HG03159 (cell line): ENCODE measurements around the gene ARID3A.
"Not testable (repeated sequence)": the region's sequence is repeated elsewhere in the genome, so short reads cannot be mapped to it uniquely, and the experiment has no call there.

Source experiments
- ATAC-seq: cut with Tn5 transposase; IDR thresholded peaks from one replicate; pipeline ENCODE4 v1.9.1; 2021; ENCODE audit warnings: mild to moderate bottlenecking, moderate library complexity; ENCODE audit not compliant: unreplicated experiment

The ARID3A gene

DNA sequence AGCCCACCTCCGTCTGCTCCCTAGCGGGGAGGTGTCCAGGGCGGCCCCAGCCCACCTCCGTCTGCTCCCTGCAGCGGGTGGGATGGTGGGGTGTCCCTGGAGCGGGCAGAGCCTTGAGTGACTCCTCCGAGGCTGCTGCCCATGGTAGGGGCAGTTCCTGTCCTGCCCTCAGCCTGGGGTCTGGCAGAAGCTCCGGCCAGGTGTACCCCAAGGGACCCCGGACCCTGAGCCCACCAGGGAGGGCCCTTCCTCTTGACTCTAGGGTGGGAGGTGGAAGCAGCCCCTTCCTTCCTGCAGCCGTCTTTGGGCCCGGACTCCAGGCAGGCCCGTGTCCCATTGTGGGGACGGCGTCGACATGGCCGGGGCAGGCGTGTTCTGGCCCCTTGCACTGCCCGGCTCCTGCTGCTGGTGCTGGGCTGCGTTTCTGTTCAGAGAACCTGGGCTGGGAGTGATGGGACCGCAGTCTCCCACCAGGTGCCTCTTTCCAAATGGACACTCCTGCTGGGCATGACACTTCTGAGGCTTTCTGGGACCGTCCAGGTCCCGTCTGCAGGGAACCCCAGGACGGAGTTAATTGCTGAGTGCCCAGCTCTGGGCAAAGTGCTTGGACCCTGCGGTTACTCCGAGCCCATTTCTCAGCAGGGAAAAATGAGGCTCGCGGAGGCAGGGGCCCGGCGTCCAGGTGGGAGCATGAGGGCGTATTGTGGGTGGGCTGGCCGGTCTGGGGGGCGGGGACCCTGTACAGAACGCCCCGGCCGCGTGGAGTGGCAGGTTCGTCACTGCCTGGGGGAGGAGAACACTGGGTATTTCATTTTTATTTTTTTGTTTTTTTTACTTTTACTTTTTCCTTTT lies 19.8 kb downstream of the ARID3A start:
- ATAC-seq: no peak

DNA sequence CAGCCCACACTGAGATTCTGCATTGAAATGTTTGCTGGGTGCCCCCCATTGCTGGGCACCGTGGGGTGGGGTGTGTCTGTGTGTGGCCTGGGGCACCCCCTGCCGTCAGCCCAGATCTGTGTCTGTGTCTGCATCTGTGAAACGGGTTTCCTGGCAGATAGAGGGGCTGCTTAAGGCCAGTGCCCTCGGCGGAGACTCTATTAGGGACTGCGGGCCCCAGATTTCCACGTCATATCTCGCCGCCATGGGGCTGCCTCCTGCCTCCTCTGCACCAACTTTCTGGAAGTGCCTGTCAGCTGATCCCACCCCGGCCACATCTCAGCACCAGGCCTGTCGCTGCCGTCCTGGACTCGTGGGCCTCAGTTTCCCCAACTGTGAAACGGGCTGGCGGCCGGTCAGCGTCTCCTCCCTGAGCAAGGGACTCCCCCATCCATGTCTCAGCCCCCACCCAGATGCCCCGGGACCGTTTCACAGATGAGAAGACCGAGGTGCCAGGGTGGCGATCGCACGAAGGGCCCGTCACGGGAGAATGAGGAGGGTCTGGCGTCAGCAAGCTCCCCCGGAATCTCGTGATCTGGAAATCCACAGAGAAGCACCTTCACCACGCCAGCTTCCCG lies 21.4 kb downstream of the ARID3A start:
- ATAC-seq: peak; percentile 18

DNA sequence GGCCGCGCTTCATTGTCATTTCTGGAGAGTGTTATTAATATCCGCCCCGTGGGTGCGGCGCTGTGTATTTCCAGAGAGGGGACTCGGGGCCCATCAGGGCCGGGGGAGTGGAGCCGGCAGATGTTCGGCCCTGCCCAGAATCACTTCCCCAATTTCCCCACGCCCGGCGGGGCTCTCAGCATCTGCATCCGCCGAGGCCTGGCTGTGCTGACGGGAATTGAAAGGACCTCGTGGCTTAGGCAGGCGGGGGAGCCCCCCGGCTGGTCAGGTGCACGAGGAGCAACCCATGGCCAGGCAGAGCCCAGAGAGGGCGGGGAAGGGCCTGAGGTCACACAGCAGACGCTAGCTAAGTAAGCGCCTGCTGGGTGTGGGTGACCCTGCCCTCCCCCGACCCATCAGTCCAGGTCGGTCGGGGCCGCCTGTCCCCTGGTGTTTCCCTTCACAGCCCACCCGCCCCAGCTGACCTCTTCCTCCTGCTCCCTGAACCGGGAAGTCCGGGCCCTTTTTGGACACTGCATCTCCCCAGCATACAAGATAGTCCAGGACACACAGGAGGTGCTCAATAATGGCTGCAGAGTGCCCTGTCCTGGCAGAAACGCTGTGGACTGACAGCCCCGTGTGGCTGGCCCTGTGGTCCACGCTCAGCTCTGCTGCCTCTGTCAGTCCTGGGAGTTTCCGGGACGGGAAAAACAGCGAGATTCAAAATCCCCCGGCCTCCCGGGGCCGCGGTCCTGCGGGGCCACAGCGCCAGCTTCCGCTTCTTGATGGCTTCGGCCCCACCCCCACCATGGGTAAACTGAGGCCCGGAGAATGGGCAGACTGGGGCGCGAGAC lies 22.1 kb downstream of the ARID3A start:
- ATAC-seq: peak; percentile 73

DNA sequence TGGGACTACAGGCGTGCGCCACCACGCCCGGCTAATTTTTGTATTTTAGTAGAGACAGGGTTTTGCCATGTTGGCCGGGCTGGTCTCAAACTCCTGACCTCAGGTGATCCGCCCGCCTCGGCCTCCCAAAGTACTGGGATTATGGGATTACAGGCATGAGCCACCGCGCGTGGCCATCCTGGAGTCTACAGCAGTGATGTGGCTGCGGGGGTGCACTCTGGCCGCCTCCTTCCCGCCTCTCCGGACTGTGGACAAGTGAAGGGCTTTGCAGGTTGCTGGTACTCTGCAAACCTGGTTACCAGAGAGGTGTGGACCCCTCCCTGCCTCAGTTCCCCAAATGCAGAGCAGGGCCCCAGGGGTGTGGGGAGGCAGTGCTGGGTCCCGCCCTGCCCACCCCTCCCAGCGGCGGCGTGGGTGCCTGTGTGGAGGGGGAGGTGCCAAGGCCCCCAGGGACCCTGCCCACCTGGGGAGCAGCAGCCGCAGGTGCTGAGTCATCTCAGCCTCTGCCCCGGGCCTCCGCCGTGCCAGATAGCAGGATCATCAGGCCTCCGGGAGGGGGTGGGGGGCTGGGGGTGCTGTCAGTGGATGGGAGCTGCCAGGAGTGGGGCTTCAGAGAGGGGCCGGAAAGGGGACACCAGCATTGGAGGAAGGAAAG lies 23.1 kb downstream of the ARID3A start:
- no peak for ATAC-seq

DNA sequence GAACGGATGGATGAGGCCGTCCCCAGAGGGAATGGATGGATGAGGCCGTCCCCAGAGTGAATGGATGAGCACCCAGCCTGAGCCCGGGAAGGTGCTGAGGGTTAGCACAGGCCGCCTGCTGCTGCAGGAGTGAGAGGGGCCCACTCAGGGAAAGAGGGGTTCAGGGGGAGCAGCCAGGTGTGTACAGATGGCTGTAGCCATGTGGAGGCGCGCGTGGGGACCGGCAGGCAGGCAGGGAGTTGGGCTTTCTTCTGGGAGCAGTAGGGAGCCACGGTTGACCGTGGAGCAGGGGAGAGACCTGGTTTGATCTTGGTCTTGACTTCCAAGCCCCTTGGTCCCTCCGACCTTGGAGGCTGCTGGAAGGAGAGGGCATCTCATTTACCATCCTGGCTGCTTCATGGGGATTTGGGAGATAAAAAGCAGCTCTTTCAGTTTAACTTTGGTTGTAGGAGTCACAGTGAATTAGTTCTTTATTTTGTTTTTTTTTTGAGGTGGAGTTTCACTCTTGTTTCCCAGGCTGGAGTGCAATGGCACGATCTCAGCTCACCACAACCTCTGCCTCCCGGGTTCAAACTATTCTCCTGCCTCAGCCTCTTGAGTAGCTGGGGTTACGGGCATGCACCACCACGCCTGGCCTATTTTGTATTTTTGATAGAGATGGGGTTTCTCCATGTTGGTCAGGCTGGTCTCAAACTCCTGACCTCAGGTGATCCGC lies 24.7 kb downstream of the ARID3A start:
- no peak for ATAC-seq

DNA sequence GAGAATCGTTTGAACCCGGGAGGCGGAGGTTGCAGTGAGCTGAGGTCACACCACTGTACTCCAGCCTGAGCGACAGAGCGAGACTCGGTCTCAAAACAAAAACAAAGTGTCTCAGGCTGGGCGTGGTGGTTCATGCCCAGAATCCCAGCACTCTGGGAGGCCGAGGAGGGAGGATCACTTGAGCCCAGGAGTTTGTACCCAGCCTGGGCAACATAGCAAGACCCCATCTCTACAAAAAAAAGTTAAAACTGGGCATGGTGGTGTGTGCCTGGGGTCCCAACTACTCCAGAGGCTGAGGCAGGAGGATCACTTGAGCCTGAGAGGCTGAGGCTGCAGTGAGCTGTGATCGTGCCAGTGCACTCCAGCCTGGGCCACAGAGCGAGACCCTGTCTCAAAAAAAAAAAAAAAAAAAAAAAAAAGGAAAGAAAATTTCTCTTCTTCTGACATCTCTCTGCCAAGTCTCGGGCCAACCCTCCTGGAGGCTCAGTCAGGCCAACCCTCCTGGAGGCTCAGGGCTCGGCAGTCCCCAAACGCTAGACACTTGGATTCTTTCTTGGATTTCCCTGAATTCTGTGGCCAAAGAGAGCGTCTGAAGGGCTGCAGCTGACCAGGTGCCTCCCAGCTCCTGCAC lies 26.3 kb downstream of the ARID3A start:
- no peak for ATAC-seq

DNA sequence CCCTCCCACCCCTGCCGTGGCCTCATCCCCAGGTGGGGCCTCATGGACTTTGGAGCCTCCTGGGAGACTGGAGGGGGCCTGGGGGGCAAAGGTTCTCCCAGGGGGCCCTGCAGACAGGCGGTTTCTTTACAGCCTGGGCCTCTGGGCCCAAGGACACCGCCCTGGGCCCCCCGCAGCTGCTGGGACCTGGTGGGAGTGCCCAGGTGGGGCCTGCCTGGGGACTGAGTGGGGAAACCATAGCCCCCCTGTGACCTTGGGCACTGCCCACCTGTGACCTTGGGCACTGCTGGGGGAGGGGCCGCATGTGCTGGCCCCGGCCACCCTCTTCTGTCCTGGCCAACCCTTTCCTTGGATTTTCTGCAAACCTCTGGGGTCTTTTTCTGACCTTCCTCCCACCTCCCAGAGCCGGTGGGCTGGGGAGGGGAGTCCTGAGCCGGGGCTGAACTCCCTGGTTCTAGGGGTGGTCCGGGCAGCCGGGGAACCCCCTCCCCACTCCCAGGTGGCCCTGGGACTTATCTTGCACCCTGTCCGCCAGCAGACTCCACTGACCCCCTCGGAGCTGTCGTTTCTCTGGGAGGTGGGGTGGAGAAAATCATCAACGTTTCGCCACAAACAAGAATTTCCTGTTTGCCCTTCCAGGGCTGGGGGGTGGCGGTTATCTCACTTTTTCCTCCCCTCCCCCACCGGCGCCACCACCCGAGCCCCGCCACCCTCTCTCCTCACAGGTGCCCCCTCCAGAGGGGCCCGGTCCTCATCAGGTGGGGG lies 27.0 kb downstream of the ARID3A start:
- no peak for ATAC-seq

DNA sequence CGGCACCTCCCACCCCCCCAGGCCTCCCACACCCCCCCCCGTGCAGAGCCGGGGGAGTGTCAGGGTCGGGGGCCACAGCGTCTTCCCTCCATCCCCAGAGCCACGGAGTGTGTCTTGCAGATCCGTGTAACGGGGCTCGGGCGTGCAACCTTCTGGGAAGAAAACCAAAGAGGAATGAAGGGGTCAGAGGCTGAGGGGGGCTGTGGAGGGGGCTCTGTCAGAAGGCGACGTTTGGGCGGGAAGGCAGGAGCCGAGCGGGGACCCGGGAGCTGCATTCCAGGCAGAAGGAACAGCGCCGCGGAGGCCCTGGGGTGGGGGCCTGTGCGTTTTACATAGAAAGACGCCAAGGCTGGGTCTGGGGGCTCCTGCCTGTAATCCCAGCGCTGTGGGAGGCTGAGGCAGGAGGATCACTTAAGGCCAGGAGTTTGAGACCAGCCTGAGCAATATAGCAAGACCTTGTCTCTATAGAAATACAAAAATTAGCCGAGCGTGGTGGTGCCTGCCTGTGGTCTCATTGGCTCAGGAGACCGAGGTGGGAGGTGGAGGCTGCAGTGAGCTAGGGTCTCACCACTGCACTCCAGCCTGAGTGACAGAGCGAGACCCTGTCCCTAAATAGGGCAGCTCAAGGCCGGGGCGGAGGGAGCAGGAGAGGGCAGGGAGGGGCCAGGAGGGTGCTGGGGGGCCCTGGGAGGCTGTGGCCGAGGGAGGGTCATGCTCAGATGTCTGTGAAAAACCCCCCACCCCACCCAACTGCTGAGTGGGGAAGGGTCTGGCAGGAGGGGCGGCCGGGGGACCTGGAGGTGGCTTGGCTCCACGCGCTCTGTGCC lies 27.8 kb downstream of the ARID3A start:
- no peak for ATAC-seq

DNA sequence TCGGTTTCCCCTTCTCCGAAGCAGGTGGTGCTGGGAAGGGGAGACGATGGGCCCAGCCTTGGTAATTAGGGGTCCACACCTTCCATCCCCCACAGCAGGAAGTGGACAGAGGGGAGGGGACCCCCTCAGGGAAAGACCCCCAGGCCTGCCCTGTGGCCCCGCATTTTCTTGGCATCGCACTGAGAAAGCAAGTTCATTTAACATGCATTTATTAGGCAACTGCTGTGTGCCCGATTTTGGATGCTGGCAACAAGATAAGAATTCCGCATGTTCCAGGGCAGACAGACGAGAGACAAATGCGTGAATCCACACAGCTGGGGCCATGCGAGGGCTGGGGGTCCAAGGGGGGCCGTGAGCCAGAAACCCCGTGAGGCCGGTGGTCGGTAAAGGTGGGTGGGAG lies 28.4 kb downstream of the ARID3A start:
- ATAC-seq: no peak

DNA sequence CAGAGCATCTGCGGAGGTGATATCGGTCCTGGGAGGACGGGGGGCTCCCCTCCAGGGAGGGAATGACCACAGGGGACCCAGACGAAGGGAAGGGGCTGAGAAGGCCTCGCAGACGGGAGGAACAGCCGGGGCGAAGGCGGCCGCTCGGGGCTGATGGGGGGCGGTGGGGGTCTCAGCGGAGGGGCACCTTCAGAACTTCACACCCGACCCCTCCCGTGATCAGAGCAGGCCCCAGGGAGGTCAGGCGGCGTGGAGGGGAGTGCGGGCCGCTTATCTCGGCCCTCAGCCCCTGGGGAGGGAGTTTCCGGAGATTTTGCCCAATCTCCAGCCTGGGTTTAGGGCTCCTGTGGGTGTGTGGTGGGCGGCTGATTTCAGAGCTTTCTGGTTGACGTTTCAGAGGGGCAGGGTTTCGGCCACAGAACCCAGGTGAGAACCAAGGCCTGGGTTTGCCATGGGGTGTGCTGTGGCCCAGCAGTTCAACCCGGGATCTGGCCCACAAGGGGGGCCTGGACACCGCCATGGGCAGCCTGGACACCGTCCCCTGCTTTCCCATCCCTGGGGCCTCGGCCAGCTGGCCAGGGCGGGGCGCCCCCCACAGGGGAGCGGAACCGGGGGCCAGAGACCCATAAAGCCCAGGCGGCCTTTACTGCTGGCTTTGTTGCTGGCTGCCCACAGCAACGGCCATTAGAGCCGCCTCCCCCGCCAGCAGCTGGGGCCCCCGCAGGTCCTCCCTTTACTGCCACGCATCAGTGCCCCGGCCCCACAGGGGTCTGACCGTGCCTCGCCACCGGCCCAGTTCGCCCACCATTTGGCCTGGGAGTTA lies 29.0 kb downstream of the ARID3A start:
- ATAC-seq: no peak

DNA sequence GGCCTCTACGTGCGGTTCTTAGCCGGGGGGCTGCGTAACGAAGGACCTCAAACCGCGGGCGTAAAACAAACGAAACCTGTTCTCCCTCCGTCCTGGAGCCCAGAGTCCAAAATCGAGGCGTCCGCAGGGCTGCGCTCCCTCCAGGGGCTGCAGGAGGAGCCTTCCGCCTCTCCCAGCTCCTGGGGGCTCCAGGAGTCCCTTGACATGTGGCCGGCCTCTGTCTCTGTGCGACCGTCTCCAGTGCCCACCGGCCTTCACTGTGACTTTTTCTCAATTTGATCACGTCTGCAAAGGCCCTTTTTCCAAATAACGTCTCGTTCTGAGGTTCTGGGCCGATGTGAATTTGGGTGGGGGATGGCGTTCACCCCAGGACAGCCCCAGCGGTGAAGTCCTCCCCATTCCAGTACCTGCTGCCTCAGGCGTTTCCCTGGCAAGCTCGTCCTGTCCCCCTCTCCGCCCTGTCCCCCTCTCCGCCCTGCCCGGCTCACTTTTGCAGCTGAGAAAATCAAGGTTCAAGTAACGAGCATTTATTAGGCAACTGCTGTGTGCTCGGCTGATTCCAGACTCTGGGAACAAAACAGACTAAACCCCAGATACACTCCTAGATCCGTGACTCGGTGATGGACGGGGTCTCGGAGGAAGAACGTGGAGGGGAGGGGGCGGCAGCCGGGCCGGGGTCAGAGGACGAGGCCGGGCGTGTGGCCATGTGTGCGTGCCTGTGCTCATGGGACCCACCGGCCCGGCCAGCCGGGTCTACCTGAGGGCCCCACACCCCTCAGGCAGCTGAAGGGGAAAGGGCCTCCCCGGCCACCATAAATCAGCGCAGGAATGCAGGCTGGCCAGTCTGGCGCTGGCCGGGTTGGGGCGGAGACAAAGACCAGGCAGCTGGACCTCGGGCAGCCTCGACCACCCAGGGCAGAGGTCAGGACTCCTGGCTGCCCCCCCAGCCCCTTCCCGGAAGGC lies 30.2 kb downstream of the ARID3A start:
- no peak for ATAC-seq

DNA sequence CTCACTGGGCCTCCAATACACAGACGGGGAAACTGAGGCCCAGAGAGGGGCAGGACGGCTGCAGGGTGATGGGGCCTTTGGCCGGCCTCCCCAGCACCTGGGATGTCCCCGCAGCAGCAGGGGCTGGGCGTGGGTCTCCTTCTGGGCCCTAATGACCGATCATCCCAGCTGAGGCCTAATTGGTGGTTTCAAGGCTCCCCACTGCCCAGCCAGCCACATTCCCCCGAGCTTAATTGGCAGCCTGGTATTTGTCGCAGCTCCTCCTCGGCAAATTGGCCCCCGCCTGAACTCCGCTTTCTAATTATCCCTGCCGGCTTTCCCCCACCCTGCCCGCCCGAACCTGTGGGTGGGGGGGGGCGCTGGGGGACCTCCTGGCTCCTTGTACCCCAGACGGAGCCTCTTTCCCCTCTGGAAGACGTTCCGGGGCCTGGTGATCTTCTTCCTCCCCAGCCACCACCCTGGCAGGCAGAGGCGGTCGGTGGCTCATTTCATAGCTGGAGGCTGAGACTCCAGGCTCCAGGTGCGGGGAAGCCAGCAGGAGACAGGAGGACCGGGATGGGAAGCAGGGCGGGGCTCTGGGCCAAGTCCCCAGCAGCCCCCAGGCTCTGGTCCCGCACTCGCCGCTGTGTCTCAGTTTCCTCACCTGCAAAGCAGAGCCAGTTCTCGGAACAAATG lies 31.1 kb downstream of the ARID3A start:
- no peak for ATAC-seq

DNA sequence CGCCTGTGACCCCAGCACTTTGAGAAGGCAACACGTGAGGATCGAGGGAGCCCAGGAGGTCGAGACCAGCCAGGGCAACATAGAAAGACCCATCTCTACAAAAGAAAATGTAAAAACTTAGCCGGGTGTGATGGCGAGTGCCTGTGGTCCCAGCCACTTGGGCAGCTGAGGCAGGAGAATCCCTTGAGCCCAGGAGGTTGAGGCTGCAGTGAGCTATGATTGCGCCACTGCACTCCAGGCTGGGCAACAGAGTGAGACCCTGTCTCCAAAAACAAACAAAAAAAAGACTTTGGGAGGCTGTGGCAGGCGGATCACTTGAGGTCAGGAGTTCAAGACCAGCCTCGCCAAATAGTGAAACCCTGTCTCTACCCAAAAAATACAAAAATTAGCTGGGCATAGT lies 31.7 kb downstream of the ARID3A start:
- not testable (repeated sequence) for ATAC-seq

DNA sequence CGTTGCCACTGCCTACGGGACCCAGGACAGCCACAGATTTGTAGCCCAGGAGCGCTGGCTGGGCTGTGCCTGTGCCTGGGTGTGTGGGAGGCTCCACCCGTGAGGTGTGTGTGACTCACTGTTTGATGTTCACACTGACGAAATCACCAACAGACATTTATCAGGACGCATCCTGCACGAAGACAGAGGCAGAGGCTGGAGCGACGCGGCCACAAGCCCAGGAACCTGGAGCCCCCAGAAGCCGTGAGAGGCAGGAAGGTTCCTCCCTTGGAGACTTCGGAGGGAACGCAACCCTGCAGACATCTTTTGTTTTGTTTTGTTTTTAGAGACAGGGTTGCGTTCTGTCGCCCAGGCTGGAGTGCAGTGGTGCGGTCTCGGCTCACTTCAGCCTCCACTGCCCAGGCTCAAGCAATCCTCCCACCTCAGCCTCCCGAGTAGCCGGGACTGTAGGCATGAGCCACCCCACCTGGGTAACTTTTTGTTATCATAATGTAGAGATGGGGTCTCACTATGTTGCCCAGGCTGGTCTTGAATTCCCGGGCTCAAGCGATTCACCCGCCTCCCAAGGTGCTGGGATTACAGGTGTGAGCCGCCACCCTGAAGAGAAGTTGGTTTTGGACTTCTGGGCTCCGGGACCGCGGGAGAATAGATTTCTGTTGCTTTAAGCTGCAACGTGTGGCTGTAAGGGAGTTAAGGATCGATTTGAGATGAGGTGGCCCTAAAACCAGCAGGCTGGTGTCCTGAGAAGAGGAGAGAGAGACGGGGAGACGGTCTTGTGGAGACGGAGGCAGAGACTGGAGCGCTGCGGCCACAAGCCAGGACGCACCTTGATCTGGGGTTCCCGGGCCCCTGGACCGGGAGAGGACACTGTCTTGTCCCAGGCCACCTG lies 33.4 kb downstream of the ARID3A start:
- ATAC-seq: no peak

DNA sequence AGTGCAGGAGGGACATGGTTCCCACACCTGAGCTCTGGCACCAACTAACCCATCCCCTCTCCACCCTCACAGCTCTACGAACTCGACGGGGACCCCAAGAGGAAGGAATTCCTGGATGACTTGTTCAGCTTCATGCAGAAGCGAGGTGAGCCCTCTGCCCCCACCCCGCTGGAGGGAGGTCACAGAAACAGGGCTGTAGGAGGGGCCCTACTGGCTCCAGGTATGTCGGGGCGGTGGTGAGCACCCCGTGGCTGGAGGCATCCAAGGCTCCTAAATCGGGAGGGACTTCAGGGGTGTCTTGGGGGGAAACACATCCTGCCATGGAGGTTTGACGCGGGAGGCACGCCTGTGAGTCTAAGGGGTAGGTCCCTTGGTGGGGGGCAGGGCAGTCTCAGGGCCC lies 34.2 kb downstream of the ARID3A start:
- ATAC-seq: no peak
